ENCODE results near the gene MMRN2.
"Not testable (repeated sequence)": the region's sequence is repeated elsewhere in the genome, so short reads cannot be mapped to it uniquely, and the experiment has no call there.

The MMRN2 gene, protein sequence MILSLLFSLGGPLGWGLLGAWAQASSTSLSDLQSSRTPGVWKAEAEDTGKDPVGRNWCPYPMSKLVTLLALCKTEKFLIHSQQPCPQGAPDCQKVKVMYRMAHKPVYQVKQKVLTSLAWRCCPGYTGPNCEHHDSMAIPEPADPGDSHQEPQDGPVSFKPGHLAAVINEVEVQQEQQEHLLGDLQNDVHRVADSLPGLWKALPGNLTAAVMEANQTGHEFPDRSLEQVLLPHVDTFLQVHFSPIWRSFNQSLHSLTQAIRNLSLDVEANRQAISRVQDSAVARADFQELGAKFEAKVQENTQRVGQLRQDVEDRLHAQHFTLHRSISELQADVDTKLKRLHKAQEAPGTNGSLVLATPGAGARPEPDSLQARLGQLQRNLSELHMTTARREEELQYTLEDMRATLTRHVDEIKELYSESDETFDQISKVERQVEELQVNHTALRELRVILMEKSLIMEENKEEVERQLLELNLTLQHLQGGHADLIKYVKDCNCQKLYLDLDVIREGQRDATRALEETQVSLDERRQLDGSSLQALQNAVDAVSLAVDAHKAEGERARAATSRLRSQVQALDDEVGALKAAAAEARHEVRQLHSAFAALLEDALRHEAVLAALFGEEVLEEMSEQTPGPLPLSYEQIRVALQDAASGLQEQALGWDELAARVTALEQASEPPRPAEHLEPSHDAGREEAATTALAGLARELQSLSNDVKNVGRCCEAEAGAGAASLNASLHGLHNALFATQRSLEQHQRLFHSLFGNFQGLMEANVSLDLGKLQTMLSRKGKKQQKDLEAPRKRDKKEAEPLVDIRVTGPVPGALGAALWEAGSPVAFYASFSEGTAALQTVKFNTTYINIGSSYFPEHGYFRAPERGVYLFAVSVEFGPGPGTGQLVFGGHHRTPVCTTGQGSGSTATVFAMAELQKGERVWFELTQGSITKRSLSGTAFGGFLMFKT

DNA sequence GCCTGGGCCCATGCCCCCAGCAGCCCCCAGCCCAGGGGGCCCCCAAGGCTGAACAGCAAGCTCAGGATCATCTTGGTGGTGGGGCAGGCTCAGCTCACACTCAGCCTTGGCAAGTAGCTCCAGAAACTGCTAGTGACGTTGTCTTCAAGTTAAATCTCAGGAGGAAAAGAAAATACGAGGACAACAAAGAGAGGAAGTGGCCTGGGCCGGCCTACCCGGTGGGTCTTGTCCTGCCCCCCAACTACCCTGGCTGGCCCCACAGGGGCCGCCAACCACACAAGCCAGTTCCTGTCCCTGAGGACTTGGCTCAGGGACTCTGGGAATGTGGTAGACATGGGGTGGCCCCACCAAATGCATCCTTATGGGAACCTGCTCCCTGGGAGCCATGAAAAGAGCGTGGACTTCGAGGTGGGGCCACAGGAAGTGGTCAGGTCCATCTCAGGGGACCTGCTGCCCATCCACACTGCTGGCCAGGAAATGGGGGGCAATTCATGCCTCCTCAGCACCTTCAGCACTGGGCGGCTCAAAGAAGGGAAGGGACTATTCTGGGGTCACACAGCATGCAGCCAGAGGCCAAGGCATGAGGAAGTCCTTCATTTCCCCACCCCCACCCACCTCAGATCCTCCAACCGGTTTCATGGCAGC is at the start of gene MMRN2:
TSS of gene MMRN2 (minus strand) at position 145 of the 645 bp plus-strand sequence. CDS start at position 71, 74 bp downstream.
- CTCF ChIA-PET, result interaction anchor here (0.9 to 1.6 kb wide), 3 partner anchors 11 to 18 kb away, joined by 3 to 6 read pairs (median 3); no protein-coding TSS in a partner anchor
- Mint-ChIP-seq H3K27ac (no peak within 1 kb of the TSS), H3K4me1 (peaks cover 8% of the 10 kb centered on the region), H3K36me3 (peaks cover 1% of the 10 kb centered on the region), H3K27me3 (peaks cover 4% of the 10 kb centered on the region), H3K9me3 (peaks cover 8% of the 10 kb centered on the region), H3K4me3 (no peak within 1 kb of the TSS)
- no peak for DNase-seq

DNA sequence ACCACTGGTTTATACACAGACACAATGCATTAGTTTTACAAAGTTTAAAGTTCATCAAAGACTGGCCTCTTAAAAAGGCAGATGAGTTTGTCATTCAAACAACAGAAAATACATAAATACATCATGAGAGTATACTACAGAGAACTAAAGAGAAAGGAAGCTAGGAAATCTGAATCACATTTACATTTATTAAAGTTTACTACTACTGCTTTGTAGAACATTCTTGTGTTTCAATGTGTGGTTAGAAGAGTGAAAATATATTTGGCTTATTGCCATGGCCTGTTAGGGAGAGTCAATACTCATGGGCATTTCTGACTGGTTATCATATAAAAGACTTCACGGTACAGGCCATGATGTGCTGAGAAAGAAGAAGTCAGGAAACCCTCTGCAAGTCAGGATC is 49.7 kb upstream of the MMRN2 start:
- H3K27ac Mint-ChIP-seq, H3K36me3 Mint-ChIP-seq, H3K4me3 Mint-ChIP-seq, H3K4me1 Mint-ChIP-seq, H3K9me3 Mint-ChIP-seq, H3K27me3 Mint-ChIP-seq, CTCF ChIA-PET, DNase-seq: not testable (repeated sequence)

DNA sequence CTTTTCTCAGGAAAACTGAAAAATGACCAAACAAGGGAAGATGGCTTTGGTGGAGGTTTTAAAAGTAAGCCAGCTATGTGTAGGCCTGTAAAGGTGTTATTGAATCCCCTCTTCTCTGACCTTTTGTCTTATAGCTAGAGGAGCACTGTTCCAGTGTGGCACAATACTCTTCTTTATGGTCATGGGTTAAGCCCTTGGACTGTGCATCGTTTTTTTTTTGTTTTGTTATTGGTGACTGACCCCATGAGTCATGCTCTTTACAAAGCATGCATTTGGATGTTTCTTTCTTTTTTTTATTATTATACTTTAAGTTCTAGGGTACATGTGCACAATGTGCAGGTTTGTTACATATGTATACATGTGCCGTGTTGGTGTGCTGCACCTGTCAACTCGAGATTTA is 43.1 kb upstream of the MMRN2 start:
- Mint-ChIP-seq H3K27ac (no peak overlapping the region), H3K4me1 (no peaks in the 10 kb centered on the region), H3K27me3 (peaks cover 5% of the 10 kb centered on the region), H3K36me3 (no peaks in the 10 kb centered on the region), H3K4me3 (no peak overlapping the region), H3K9me3 (no peaks in the 10 kb centered on the region)
- CTCF ChIA-PET, result no interaction called here
- DNase-seq, result no peak

DNA sequence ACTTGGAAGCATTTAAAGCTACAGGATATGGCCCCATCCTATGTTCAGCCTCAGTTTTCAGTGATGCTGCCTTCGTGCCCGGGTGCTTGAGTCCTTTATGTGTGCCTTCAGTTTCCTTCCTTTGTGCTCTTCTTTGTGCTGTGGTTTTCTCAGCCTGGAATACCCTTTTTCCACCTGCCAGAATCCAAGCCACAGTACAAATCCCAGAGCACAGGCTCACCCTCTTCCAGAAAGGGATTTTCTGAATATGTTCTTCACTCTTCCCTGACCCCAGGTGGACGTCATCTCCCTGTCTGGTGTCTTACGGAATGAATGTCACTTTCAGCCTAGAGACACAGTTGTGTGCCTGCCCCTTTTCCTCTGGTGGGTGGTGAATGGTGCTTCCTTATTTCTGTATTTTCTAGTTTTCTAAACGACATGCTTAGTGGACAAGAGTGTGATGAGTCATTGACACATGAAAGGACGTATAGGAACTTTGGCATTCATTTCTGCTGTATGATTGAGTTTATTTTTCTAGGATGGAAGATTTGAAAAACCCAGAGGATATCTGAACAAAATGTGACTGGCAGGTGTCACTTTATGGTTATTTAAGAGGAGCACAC is 42.5 kb upstream of the MMRN2 start:
- not testable (repeated sequence) for DNase-seq, H3K27ac Mint-ChIP-seq, H3K4me1 Mint-ChIP-seq, H3K9me3 Mint-ChIP-seq, H3K27me3 Mint-ChIP-seq, H3K4me3 Mint-ChIP-seq, H3K36me3 Mint-ChIP-seq
- CTCF ChIA-PET, result interaction anchor here (1.2 kb wide), 1 partner anchor 31 kb away, joined by 4 read pairs; no protein-coding TSS in a partner anchor

DNA sequence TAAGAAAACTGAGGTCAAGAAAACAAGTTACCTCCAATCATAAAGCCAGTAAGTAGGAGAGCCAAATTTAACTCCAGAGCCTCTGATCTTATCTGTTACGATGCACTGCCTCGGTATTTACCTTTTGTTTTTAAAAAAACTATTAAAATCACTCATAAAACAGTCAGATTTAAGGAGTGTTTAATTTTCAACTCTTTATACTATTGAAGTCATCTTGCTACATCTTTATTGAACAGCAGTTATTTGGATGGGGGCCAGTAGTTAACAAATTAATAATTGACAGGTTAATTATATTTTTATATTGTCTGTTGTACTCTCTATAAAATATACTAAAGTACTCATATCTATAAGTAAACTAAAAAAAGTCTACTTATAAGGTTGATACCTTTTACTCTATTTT is 35.5 kb upstream of the MMRN2 start:
- Mint-ChIP-seq H3K4me3 (no peak overlapping the region), H3K9me3 (no peaks in the 10 kb centered on the region), H3K27ac (no peak overlapping the region), H3K4me1 (no peaks in the 10 kb centered on the region), H3K36me3 (no peaks in the 10 kb centered on the region), H3K27me3 (peaks cover 15% of the 10 kb centered on the region)
- DNase-seq, result no peak
- CTCF ChIA-PET, result no interaction called here

DNA sequence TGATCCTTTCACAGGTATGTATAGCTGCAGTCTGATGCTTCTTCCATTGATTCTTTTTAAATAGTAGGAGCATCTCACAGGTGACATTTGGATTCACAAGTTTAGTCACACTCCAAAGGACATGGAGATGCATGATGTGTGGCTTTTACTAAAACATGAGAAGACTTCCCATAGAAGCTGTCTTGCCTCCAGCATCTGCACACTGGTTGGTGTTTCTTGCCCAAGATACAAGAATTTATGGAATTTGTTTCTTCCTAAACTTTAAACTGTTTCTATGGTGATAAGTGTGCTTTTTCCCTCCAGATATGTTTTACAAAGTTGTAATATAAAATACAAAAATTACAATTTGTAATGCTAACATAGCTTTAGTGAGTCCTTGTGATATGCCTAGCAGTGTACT is 35.0 kb upstream of the MMRN2 start:
- no peak for DNase-seq
- H3K4me1 Mint-ChIP-seq, result no peaks in the 10 kb centered on the region
- H3K9me3 Mint-ChIP-seq, result no peaks in the 10 kb centered on the region
- peaks cover 15% of the 10 kb centered on the region for H3K27me3 Mint-ChIP-seq
- CTCF ChIA-PET, result no interaction called here
- no peak overlapping the region for H3K4me3 Mint-ChIP-seq
- no peaks in the 10 kb centered on the region for H3K36me3 Mint-ChIP-seq
- no peak overlapping the region for H3K27ac Mint-ChIP-seq

DNA sequence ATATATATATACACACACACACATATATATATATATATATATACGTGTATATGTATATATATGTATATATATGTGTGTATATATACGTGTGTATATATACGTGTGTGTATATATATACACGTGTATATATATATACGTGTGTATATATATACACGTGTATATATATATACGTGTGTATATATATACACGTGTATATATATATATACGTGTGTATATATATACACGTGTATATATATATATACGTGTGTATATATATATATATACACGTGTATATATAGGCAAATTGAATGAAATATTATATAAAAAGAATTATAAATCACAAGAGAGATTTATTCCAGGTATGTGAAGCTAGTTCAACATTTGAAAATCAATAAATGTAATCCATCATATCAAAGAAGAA is 33.9 kb upstream of the MMRN2 start:
- H3K36me3 Mint-ChIP-seq, H3K4me1 Mint-ChIP-seq, H3K27ac Mint-ChIP-seq, H3K4me3 Mint-ChIP-seq, DNase-seq, H3K9me3 Mint-ChIP-seq: not testable (repeated sequence)
- CTCF ChIA-PET, result interaction anchor here (0.6 kb wide), 1 partner anchor 1595 kb away, joined by 3 read pairs; the partner anchor contains the start of gene LIPJ
- H3K27me3 Mint-ChIP-seq, result peaks cover 15% of the 10 kb centered on the region

DNA sequence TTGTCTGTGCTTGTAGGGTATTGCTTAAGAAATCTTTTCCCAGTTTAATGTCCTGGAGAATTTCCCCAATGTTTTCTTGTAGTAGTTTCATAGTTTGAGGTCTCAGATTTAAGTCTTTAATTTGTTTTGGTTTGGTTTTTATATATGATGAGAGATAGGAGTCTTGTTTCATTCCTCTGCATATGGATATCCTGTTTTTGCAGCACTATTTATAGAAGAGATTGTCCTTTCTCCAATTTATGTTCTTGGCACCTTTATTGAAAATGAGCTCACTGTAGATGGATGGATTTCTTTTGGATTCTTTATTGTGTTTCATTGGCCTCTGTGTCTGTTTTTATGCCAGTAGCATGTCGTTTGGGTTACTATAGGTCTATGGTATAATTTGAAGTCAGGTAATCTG is 31.1 kb upstream of the MMRN2 start:
- Mint-ChIP-seq H3K4me3 (no peak overlapping the region), H3K4me1 (no peaks in the 10 kb centered on the region), H3K27me3 (peaks cover 15% of the 10 kb centered on the region), H3K9me3 (no peaks in the 10 kb centered on the region), H3K27ac (no peak overlapping the region), H3K36me3 (no peaks in the 10 kb centered on the region)
- CTCF ChIA-PET, result no interaction called here
- no peak for DNase-seq

DNA sequence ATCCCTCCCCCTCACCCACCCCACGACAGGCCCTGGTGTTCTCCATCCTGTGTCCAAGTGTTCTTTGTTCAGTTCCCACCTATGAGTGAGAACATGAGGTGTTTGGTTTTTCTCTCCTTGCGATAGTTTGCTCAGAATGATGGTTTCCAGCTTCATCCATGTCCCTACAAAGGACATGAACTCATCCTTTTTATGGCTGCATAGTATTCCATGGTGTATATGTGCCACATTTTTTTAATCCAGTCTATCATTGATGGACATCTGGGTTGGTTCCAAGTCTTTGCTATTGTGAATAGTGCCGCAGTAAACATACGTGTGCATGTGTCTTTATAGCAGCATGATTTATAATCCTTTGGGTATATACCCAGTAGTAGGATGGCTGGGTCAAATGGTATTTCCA is 27.1 kb upstream of the MMRN2 start:
- CTCF ChIA-PET, H3K4me3 Mint-ChIP-seq, H3K36me3 Mint-ChIP-seq, H3K9me3 Mint-ChIP-seq, DNase-seq, H3K4me1 Mint-ChIP-seq, H3K27ac Mint-ChIP-seq: not testable (repeated sequence)
- peaks cover 22% of the 10 kb centered on the region for H3K27me3 Mint-ChIP-seq

DNA sequence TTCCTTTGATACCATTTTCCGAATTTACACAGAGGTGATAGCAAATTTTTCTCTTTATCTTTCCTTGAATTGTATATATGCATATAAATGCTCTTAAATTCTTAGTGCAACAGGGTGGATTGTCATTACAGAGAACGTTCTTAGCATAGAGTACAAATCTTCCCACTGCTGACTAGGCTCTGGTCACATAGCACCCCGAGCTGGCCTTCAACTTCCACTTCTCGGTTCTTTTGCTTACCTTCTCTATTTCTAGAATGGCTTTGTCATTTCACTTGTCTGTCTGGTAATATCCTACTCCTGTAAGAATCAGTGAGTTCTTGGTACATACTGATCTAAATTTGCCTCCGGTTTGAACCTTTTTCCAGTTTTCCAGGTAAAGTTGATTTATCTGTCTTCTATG is 24.3 kb upstream of the MMRN2 start:
- CTCF ChIA-PET, result no interaction called here
- Mint-ChIP-seq H3K4me3 (no peak overlapping the region), H3K27me3 (peaks cover 31% of the 10 kb centered on the region), H3K27ac (no peak overlapping the region), H3K36me3 (no peaks in the 10 kb centered on the region), H3K4me1 (no peaks in the 10 kb centered on the region), H3K9me3 (no peaks in the 10 kb centered on the region)
- DNase-seq, result no peak

DNA sequence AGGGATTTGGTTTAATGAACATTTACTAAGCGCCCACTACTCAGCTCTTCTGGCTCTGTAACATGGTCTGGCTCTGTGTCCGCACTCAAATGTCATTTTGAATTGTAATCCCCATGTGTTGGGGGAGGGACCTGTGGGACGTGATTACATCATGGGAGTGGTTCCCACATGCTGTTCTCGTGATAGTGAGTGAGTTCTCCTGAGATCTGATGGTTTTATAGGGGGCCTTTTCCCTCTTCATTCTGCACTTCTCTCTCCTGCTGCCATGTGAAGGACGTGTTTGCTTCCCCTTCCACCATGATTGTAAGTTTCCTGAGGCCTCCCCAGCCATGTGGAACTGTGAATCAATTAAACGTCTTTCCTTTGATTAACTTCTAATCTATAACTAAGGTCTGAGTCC is 23.6 kb upstream of the MMRN2 start:
- H3K36me3 Mint-ChIP-seq, H3K27ac Mint-ChIP-seq, H3K9me3 Mint-ChIP-seq, H3K4me1 Mint-ChIP-seq, H3K4me3 Mint-ChIP-seq, DNase-seq, CTCF ChIA-PET: not testable (repeated sequence)
- H3K27me3 Mint-ChIP-seq, result peaks cover 31% of the 10 kb centered on the region

DNA sequence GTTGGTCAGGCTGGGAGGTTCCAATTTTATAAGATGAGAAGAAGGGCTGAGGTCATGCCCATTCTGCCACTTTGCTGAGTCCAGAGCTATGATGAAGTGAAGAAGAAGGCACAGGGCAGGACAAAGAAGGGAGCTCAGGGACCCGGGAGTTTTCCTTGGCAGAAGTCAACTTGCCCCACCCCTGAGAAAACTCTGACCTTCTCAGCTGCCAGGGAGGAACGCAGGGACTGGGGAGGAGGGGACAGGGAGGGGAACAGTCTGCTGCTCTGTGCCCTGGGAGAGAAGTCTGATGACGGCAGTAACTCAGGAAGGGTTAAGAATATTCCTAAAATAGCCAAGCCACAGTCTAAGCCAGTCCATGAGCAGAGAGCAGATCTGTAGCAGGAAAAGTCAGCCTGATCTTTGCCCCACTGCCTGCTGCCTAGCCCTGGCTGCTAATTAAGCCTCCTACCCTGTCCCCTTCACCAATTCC is 22.6 kb upstream of the MMRN2 start:
- Mint-ChIP-seq H3K36me3 (no peaks in the 10 kb centered on the region), H3K27ac (no peak overlapping the region), H3K4me1 (no peaks in the 10 kb centered on the region), H3K4me3 (no peak overlapping the region), H3K9me3 (no peaks in the 10 kb centered on the region), H3K27me3 (peaks cover 31% of the 10 kb centered on the region)
- no peak for DNase-seq
- CTCF ChIA-PET, result no interaction called here

DNA sequence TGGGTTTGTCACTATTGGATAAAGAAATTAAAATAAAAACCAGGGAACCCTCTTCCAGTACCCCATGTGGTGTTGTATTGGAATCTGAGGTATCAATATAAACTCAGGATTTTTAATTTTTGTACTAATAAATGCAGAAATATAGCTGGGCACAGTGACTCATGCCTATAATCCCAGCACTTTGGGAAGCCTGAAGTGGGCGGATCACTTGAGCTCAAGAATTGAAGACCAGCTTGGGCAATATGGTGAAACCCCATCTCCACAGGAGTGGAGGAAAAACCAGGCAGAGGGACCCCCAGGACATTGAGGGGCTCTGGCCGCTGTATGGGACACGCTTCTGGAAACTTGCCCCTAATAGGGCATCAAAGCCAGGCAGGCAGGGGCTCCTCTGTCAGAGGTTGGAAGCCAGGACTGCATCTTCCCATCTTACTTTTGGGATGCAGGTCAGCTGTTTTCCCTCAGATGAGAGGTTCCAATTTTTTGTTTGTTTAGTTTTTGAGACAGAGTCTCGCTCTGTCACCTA is 21.9 kb upstream of the MMRN2 start:
- no peaks in the 10 kb centered on the region for H3K9me3 Mint-ChIP-seq
- H3K4me1 Mint-ChIP-seq, result no peaks in the 10 kb centered on the region
- DNase-seq, result no peak
- no peak overlapping the region for H3K4me3 Mint-ChIP-seq
- CTCF ChIA-PET, result no interaction called here
- H3K27ac Mint-ChIP-seq, result no peak overlapping the region
- no peaks in the 10 kb centered on the region for H3K36me3 Mint-ChIP-seq
- H3K27me3 Mint-ChIP-seq, result peaks cover 37% of the 10 kb centered on the region

DNA sequence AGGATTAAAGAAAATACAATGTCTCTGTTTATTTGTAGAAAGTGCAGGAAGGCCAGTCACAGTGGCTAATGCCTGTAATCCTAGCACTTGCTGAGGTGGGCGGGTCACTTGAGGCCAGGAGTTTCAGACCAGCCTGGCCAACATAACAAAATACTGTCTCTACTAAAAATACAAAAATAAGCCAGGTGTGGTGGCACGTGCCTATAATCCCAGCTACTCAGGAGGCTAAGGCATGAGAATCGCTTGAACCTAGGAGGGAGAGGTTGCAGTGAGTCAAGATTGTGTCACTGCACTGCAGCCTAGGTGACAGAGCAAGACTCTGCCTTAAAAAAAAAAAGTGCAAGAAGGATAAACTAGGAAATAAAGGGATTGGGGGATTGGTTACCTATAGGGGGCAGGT is 21.0 kb upstream of the MMRN2 start:
- H3K27me3 Mint-ChIP-seq, result peaks cover 45% of the 10 kb centered on the region
- CTCF ChIA-PET, H3K9me3 Mint-ChIP-seq, H3K27ac Mint-ChIP-seq, H3K4me1 Mint-ChIP-seq, H3K4me3 Mint-ChIP-seq, H3K36me3 Mint-ChIP-seq, DNase-seq: not testable (repeated sequence)

All from activated naive CD4-positive, alpha-beta T cell treated with anti-CD3 and anti-CD28 coated beads, Interleukin-2, amount 10 ng/mL, durations not matched to agents 7 days and 5 days (primary cell).